Stimulated activated CD4-positive, alpha-beta T cell treated with anti-CD3 and anti-CD28 coated beads, Interleukin-15, amount 100 ng/mL, for 1 hour (primary cell): Measurements from ENCODE around the gene PLEKHG4.
A peak's percentile ranks its signal among the peaks of the same experiment; 100 is the strongest.

Source experiments
- DNase-seq, 2 donors: peaks; one replicate each; pipeline ENCODE4 v3.0.0-alpha.2; 2020; ENCODE audit warnings: low read depth in 1 of 2, low spot score in 1 of 2

PLEKHG4 gene, protein sequence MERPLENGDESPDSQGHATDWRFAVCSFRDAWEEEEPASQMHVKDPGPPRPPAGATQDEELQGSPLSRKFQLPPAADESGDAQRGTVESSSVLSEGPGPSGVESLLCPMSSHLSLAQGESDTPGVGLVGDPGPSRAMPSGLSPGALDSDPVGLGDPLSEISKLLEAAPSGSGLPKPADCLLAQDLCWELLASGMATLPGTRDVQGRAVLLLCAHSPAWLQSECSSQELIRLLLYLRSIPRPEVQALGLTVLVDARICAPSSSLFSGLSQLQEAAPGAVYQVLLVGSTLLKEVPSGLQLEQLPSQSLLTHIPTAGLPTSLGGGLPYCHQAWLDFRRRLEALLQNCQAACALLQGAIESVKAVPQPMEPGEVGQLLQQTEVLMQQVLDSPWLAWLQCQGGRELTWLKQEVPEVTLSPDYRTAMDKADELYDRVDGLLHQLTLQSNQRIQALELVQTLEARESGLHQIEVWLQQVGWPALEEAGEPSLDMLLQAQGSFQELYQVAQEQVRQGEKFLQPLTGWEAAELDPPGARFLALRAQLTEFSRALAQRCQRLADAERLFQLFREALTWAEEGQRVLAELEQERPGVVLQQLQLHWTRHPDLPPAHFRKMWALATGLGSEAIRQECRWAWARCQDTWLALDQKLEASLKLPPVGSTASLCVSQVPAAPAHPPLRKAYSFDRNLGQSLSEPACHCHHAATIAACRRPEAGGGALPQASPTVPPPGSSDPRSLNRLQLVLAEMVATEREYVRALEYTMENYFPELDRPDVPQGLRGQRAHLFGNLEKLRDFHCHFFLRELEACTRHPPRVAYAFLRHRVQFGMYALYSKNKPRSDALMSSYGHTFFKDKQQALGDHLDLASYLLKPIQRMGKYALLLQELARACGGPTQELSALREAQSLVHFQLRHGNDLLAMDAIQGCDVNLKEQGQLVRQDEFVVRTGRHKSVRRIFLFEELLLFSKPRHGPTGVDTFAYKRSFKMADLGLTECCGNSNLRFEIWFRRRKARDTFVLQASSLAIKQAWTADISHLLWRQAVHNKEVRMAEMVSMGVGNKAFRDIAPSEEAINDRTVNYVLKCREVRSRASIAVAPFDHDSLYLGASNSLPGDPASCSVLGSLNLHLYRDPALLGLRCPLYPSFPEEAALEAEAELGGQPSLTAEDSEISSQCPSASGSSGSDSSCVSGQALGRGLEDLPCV

DNA sequence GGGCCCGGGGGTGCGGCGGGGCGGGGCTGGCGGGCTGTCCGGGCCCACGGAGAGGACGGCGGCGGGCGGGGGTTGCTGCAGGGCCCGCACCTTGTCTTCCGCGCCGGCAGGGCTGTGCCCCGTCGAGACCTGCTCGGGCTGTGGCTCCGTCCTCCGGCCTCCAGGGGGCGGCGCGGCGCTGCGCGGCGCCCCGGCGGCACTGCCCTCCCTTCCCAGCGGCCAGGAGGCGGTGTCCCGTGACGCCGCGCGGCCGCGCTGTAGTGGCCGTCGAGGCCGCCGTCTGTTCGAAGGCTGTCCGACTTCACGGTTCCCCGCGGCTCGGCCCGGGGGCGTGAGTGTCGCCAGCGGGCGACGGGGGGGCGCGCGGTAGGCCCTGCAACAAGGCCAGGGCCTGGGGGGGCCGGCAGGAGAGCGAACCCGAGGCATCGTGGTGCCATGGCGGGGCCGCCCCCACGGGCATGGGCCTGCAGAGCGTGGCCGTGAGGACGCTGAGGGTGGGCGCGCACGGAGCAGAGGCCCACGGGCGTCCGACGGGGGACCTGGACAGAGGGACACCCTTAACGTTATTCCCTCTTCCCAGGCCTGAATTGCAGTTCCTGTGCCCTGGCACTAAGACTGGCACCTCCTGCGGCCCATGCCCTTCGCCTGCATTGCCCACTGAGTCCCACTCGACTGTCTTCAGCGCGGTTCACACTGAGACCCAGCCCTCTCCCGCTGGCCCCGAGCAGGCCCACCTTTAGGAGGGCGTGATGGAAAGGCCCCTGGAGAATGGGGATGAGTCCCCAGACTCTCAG is at the start of gene PLEKHG4:
Gene PLEKHG4 (plus strand): TSS at position 237 of the 794 bp plus-strand sequence. CDS start 513 bp downstream, at position 750.
- peak; percentile 69 to 77 for DNase-seq

- no peak for DNase-seq
Measured at GRCh38 chr16:67229906-67230808, 49.2 kb upstream of the PLEKHG4 start.

DNA sequence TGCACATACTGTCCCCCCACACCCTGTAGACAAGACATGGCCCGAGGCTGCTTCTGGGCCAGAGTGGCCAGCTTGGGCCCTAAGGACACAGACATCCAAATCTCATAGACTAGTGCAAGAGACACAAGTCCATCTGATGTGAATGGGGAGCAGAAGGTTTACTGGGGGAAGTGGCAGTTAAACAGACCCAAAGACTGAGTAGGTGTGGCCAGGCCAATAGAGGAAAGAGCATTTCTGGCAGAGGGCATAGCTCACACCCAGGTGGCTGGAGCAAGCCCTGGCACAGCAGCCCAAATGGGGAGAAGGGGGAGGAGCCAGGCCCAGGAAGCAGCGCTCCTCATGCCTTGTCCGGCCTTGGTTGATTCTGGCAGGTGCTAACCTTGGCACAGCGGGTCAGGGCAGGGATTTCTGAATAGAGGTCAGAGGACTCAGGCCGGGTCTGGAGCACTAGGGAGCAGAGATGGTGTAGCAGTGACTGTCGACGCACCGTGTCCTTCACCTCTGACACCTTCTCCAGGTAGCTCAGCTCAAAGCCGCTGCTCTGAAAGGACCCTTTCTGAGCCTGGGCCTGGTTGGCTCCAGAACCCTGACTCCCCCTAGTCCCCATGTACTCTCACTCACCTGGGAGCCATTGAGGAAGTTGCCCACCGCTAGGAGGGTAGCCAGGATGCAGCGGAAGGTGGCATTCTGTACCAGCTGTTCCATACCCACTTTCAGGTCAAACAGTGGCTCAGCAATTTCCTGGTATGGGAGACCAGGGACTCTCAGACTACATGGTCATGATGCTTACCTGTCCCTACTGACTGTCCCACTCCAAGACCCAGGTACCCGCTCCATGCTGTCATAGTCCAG is 48.3 kb upstream of the PLEKHG4 start:
- DNase-seq, result no peak

- DNase-seq, result no peak
Measured at GRCh38 chr16:67233596-67233995, 45.7 kb upstream of the PLEKHG4 start.

GRCh38 chr16:67234180-67234597 is 45.1 kb upstream of the PLEKHG4 start:
- no peak for DNase-seq

DNA sequence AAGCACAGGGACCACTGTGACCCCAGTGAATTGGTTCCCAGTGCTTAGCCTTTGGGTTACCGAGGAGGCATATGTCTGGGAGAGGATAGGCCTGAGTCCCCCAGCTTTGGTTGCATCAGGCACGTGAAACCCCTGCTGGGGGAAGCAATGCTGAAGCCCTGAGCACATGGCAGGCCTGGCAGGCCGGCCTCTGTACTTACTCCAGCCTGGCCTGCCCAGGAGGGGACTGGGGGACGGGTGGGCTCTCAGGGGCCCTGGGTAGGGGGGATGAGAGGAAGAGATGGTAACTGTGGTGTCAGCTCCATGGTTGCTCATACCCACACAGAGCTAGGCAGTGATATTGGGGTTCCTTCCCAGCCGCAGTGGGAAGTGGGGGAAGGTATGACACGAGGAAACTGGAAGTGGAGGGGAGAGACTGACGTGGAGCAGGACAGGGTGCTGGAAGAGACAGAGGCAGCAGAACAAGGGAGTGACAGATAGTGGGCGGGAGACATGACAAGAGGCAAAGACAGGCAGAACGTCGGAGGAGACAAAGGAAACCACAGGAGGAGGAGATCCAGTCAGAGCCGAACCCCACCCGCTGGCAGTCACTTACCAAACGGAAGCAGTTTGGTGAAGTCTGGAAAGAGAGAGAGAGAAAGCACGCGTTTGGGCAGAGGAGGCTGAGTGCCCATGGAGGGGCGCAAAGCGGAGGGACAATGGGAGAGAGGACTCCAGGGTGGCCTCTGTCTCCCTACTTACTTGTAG is 43.3 kb upstream of the PLEKHG4 start:
- peak in 1 of 2 donors; percentile 29 for DNase-seq

DNA sequence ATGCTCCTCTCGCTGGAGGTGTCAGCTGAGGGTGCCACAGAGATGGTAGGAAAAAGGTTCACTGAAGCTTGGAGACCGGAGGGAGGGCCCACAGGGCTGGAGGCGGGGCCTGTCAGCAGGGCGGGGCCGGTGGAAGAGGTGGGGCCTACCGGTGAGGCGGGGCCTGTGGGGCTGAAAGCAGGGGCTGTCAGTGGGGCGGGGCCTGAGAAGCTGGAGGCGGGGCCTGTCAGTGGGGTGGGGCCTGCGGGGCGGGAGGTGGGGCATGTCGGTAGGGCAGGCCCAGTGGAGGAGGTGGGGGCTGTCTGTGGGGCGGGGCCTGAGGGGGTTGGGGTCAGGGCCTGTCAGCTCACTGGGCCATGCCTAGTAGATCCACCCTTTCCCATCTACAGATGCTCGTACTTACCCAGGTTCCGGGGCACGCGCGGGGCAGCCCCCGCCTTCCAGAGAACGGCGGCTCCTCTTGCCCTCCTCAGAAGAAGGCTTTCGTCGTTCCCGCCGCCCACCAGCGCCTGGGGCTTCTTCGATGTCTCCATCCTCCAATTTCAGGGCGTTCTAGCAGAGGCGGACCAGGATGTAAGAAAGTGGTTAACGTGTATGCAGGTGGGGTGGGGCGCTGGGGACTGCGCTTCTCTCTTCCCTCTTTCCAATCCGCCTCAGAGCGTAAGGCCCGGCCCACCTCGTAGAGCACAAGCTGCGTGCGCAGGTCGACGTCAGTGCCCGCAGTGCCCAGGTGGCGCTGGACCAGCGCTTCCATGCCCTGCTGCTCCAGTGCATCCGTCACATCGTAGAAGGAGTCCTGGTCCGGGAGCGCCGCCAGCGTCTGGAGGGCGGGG is 42.6 kb upstream of the PLEKHG4 start:
- DNase-seq, result peak; percentile 61 to 65

DNA sequence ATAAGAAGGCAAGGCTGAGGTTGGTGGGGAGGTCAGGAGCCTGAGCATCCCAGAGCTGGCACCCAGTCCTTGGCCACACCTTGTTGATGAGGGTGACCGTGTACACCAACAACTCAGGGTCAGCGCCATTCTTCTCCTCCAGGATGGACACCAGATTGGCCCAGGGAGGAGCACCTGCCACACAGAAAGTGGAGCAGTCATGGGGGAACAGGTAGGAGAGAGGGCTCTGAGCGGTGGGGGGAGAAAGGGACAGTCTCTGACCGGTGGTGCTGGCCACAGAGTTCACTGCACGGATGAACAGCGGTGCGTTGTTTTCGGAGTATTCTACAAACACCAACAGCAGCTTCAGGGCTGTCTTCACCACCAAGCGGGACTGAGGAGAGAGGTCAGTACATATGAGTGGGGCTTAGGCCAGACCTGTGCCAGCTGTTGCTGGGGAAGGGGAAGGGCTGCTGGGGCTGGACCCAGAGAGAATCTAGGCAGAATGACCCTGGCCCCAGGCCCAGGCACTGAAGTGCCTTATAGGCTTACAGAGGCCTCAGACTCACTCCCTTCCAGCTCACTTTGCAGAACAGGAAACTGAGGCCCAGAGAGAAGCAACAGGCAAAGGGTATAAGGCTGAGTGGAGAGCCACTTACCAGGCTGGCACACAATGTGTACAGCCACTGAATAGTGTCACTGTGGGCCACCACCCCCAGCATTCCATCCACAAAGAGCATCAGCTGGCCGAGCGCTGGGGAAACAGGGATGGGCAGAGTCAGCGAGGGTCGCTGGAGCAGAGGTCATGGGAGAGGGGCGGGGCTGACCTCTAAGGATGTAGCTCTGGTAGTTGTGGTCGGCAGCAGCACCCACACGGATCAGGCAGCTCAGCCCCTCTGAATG is 41.7 kb upstream of the PLEKHG4 start:
- no peak for DNase-seq

- no peak for DNase-seq
Measured at GRCh38 chr16:67238278-67238575, 41.1 kb upstream of the PLEKHG4 start.

- no peak for DNase-seq
Measured at GRCh38 chr16:67238806-67239470, 40.4 kb upstream of the PLEKHG4 start.

DNA sequence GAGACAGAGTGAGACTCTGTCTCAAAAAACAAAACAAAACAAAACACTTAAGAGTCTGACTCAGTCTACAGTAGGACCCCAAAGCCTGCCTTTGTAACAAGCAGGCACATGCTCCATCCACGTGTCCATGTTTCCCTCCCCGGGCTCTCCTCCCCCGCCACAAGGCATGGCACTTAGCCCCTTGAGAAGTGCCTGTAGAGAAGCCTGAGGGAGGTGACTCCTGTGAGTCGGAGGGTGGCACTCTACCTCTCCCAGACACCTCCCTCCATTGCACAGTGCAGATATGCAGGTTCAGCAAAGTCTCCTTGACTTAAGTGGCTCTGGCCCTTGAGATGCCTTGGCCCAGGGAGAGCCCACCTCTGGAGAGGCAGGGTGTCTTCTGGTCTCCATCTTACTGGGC is 38.8 kb upstream of the PLEKHG4 start:
- DNase-seq, result no peak

GRCh38 chr16:67241008-67241900 is 38.1 kb upstream of the PLEKHG4 start:
- no peak for DNase-seq

GRCh38 chr16:67242138-67242730 is 37.1 kb upstream of the PLEKHG4 start:
- DNase-seq, result no peak

GRCh38 chr16:67243481-67243880 is 35.9 kb upstream of the PLEKHG4 start:
- DNase-seq, result no peak
